NCI-H2081 (cell line): ENCODE data around the gene PRKCQ.
"Not testable (repeated sequence)": the region's sequence is repeated elsewhere in the genome, so short reads cannot be mapped to it uniquely, and the experiment has no call there.

Source experiments
- DNase-seq, 2 experiments: peaks; one replicate each; lab custom pipeline; 2025; lab: John Stamatoyannopoulos, UW

Gene PRKCQ

GRCh38 chr10:6455592-6455991 lies 124.5 kb downstream of the PRKCQ start:
- DNase-seq: no peak

- DNase-seq: no peak
These were observed 133.4 kb downstream of the PRKCQ start for GRCh38 chr10:6446711-6447110.

GRCh38 chr10:6445671-6446316 lies 134.3 kb downstream of the PRKCQ start:
- peak in 1 of 2 experiments; percentile 1 for DNase-seq

GRCh38 chr10:6439875-6440274 lies 140.2 kb downstream of the PRKCQ start:
- DNase-seq: not testable (repeated sequence)

- DNase-seq: no peak
These were observed 148.2 kb downstream of the PRKCQ start for GRCh38 chr10:6431861-6432260.

- DNase-seq: no peak
These were observed 148.9 kb downstream of the PRKCQ start for GRCh38 chr10:6431186-6431585.

GRCh38 chr10:6430423-6430980 lies 149.6 kb downstream of the PRKCQ start:
- DNase-seq: no peak

GRCh38 chr10:6427357-6427959 lies 152.6 kb downstream of the PRKCQ start:
- no peak for DNase-seq

- no peak for DNase-seq
These were observed 153.8 kb downstream of the PRKCQ start for GRCh38 chr10:6426317-6426716.

- DNase-seq: no peak
These were observed 156.5 kb downstream of the PRKCQ start for GRCh38 chr10:6423413-6424170.

GRCh38 chr10:6423004-6423403 lies 157.1 kb downstream of the PRKCQ start:
- DNase-seq: no peak

- no peak for DNase-seq
These were observed 161.4 kb downstream of the PRKCQ start for GRCh38 chr10:6418613-6419216.

GRCh38 chr10:6418167-6418566 lies 161.9 kb downstream of the PRKCQ start:
- no peak for DNase-seq

GRCh38 chr10:6416892-6417512 lies 163.1 kb downstream of the PRKCQ start:
- DNase-seq: peak; percentile 16 to 19

- no peak for DNase-seq
These were observed 168.6 kb downstream of the PRKCQ start for GRCh38 chr10:6411436-6411835.

- no peak for DNase-seq
These were observed 169.2 kb downstream of the PRKCQ start for GRCh38 chr10:6410830-6411229.

- no peak for DNase-seq
These were observed 170.0 kb downstream of the PRKCQ start for GRCh38 chr10:6409971-6410643.

GRCh38 chr10:6408799-6409198 lies 171.3 kb downstream of the PRKCQ start:
- no peak for DNase-seq

GRCh38 chr10:6407034-6407721 lies 172.9 kb downstream of the PRKCQ start:
- DNase-seq: no peak

- DNase-seq: no peak
These were observed 173.6 kb downstream of the PRKCQ start for GRCh38 chr10:6406220-6407033.
